Suprapubic skin (tissue), 4 donors: ENCODE results near the gene AGPAT4. TPM values are rescaled to one million over a fixed set of nuclear protein-coding genes. Genes with fewer than 3 reads are reported as not detected.

Experiments used
- DNase-seq, 2 donors: peaks; one replicate each; pipeline ENCODE4 v3.0.0-alpha.2; 2019; ENCODE audit warnings: low spot score in 2 of 2
- H3K27ac ChIP-seq: fragments of 200-600 bp; sonication (generic); one replicate; pipeline ENCODE4 v1.5.1; 2019
- H3K27me3 ChIP-seq: fragments of 200-600 bp; sonication (generic); one replicate; pipeline ENCODE4 v1.5.1; 2019
- H3K36me3 ChIP-seq: fragments of 200-600 bp; sonication (generic); one replicate; pipeline ENCODE4 v1.5.1; 2019
- H3K4me1 ChIP-seq: fragments of 200-600 bp; sonication (generic); one replicate; pipeline ENCODE4 v1.5.1; 2019
- H3K4me3 ChIP-seq: fragments of 200-600 bp; sonication (generic); one replicate; pipeline ENCODE4 v1.5.1; 2019; ENCODE audit warnings: mild to moderate bottlenecking
- H3K9me3 ChIP-seq: fragments of 200-600 bp; sonication (generic); one replicate; pipeline ENCODE4 v1.5.1; 2019
- CTCF ChIP-seq, 2 donors: fragments of 200-600 bp in 1 of 2; fragments of 450-650 bp in 1 of 2; sonication (generic) in 1 of 2; IDR thresholded peaks; one replicate each; pipeline ENCODE4 v1.5.1; 2016 to 2019; ENCODE audit warnings: antibody characterized with exemption in 2 of 2, mild to moderate bottlenecking in 1 of 2, moderate library complexity in 1 of 2
- EP300 ChIP-seq: sonication (generic); formaldehyde crosslinking; IDR thresholded peaks from one replicate; pipeline ENCODE4 v1.6.1; 2017; ENCODE audit warnings: antibody characterized with exemption
- POLR2A ChIP-seq, 2 donors: fragments of 450-650 bp; IDR thresholded peaks; one replicate each; pipeline ENCODE4 v1.6.1; 2017; ENCODE audit warnings: antibody characterized with exemption in 2 of 2, mild to moderate bottlenecking in 2 of 2, moderate library complexity in 2 of 2
- POLR2AphosphoS5 ChIP-seq, 3 donors: sonication (generic); formaldehyde crosslinking; IDR thresholded peaks; one replicate each; pipeline ENCODE4 v1.6.1; 2017; ENCODE audit warnings: antibody characterized with exemption in 3 of 3
- WGBS: methylation state at CpG from one replicate; pipeline ENCODE4 v1.1.5; 2018; 5-methylcytosine and 5-hydroxymethylcytosine counted together
- total RNA-seq, 4 donors: library from RNA; depleted of rRNA; stranded (reverse); fragments of >200 nt; gene quantifications; one replicate each; pipeline ENCODE4 v1.1.0, GENCODE V29; 2016

Gene AGPAT4
- total RNA-seq, 4 donors from 2014 or later: 1.1 to 4.1 (median 2.9) TPM

DNA sequence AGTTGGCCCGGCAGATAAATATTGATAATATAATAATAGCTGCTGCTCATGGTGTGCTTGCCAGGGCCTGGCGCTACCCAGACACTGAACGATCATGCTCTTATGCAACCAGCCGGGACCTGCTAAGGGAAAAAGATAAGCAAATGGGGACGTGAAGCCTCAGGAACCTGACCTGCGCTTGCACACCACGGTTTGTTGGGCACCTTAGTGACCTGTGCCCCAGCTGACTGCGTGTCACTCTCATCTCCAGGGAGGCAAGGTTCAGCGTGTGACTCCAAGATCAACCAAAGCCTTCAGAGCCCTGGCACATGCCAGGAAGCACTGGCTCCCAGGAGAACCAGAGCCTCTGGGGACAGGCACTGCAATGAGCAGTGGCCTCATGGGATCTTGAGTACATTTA, 111.1 kb downstream of the AGPAT4 start:
- Histone ChIP-seq H3K27me3 (no peaks in the 10 kb centered on the region), H3K36me3 (peaks cover 20% of the 10 kb centered on the region), H3K9me3 (no peaks in the 10 kb centered on the region), H3K4me1 (peaks cover 16% of the 10 kb centered on the region), H3K4me3 (no peak overlapping the region), H3K27ac (no peak overlapping the region)
- DNase-seq: peak in 1 of 2 donors; percentile 56
- TF ChIP-seq POLR2A (IDR thresholded peaks at IDR 0.05): no peak
- TF ChIP-seq EP300: no peak
- no peak for TF ChIP-seq CTCF (IDR thresholded peaks at IDR 0.05)
- no peak for TF ChIP-seq POLR2AphosphoS5 (IDR thresholded peaks at IDR 0.05)
- WGBS: 38% methylated on average over 9 of the region's 9 CpGs

DNA sequence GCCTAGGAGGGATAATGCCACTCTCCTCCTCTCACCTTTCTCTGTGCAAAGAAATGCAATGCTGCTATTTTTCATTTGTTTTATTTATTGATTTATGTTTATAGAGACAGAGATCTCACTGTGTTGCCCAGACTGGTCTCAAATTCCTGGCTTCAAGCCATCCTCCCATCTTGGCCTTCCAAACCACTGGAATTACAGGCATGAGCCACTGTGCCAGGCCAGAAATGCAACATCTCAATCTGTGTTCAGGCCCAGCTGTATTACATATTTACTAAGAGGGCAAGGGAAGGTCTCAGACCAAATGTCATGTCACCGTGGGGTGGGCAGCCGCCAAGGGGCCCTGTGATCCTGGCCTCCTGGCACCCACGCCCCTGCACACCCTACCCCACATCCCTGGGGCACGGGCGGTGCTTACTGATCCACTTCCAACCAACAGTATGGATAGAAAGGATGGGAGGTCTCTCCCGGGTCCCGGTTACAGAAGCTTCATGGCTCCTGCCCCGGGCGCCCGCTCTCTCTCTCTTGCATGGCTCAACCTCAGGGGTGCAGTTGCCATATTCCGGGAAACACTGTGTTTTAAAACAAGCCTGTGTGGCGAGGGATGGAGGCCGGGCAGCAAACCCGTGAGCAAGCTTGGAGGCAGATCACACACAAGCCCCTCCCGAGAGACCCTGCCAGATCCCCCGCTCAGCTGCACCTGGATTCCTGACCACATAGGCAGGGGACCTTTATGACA, 111.8 kb downstream of the AGPAT4 start:
- H3K36me3 ChIP-seq: peaks cover 24% of the 10 kb centered on the region
- H3K4me3 ChIP-seq: no peak overlapping the region
- no peaks in the 10 kb centered on the region for H3K9me3 ChIP-seq
- TF ChIP-seq POLR2A (IDR thresholded peaks at IDR 0.05) (no peak), CTCF (IDR thresholded peaks at IDR 0.05) (no peak), POLR2AphosphoS5 (IDR thresholded peaks at IDR 0.05) (no peak)
- peaks cover 16% of the 10 kb centered on the region for H3K4me1 ChIP-seq
- peak in 1 of 2 donors; percentile 74 for DNase-seq
- no peak overlapping the region for H3K27ac ChIP-seq
- no peaks in the 10 kb centered on the region for H3K27me3 ChIP-seq
- WGBS: 71% methylated on average over 15 of the region's 16 CpGs

GRCh38 chr6:161161121-161161520, 112.7 kb downstream of the AGPAT4 start:
- Histone ChIP-seq H3K4me3 (no peak overlapping the region), H3K27me3 (no peaks in the 10 kb centered on the region), H3K36me3 (peaks cover 22% of the 10 kb centered on the region), H3K4me1 (peaks cover 16% of the 10 kb centered on the region), H3K27ac (no peak overlapping the region), H3K9me3 (no peaks in the 10 kb centered on the region)
- DNase-seq: peak in 1 of 2 donors; percentile 79
- TF ChIP-seq POLR2A (IDR thresholded peaks at IDR 0.05) (no peak), EP300 (no peak), POLR2AphosphoS5 (IDR thresholded peaks at IDR 0.05) (no peak), CTCF (IDR thresholded peaks at IDR 0.05) (no peak)
- 96% methylated on average over 9 of the region's 15 CpGs for WGBS

- 94% methylated on average over 7 of the region's 13 CpGs for WGBS
- Histone ChIP-seq H3K36me3 (peaks cover 12% of the 10 kb centered on the region), H3K4me1 (no peaks in the 10 kb centered on the region), H3K9me3 (no peaks in the 10 kb centered on the region), H3K4me3 (no peak overlapping the region), H3K27ac (no peak overlapping the region), H3K27me3 (no peaks in the 10 kb centered on the region)
- no peak for TF ChIP-seq CTCF (IDR thresholded peaks at IDR 0.05)
- TF ChIP-seq POLR2AphosphoS5 (IDR thresholded peaks at IDR 0.05): no peak
- no peak for TF ChIP-seq POLR2A (IDR thresholded peaks at IDR 0.05)
- no peak for TF ChIP-seq EP300
- no peak for DNase-seq
Measured at GRCh38 chr6:161154796-161155335, 119.0 kb downstream of the AGPAT4 start.

DNA sequence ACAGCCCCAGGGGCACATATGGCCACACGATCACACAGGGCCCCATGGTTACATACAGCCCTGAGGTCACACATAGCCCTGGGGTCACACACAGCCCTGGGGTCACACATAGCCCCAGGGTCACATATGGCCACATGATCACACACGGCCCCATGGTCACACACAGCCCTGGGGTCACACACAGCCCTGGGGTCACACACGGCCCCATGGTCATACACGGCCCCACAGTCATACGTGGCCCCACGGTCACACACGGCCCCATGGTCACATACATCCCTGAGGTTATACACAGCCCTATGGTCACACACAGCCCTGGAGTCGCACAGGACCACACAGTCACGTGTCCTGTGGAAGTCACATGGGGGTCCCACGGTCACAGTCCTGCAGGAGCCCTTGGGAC, 120.1 kb downstream of the AGPAT4 start:
- whole genome bisulfite sequencing: 92% methylated on average over 10 of the region's 10 CpGs
- H3K27ac ChIP-seq: no peak overlapping the region
- TF ChIP-seq EP300 (no peak), POLR2A (IDR thresholded peaks at IDR 0.05) (no peak), CTCF (IDR thresholded peaks at IDR 0.05) (no peak), POLR2AphosphoS5 (IDR thresholded peaks at IDR 0.05) (no peak)

More for the DNA sequence above, 120.1 kb downstream of the AGPAT4 start:
- peaks cover 12% of the 10 kb centered on the region for H3K36me3 ChIP-seq
- H3K27me3 ChIP-seq: no peaks in the 10 kb centered on the region
- H3K9me3 ChIP-seq: no peaks in the 10 kb centered on the region
- DNase-seq: no peak
- no peaks in the 10 kb centered on the region for H3K4me1 ChIP-seq
- H3K4me3 ChIP-seq: no peak overlapping the region
